Caco-2 (cell line): ENCODE measurements around the gene RUNX1. TPM values are rescaled to one million over a fixed set of nuclear protein-coding genes. Genes with fewer than 3 reads are reported as not detected.

Experiments
- BruUV-seq: library from RNA; stranded (reverse); fragments of 400-500 nt; replicated peaks from 2 replicates; lab custom pipeline; 2021; lab: Mats Ljungman, UMichigan
- CTCF ChIA-PET: fragments of 300-600 bp; sonication (Branson Sonifier 250); formaldehyde crosslinking; loops from one replicate; lab custom pipeline; 2022; ENCODE audit warnings: antibody characterized with exemption; lab: Charles Lee
- POLR2A ChIA-PET: fragments of 300-600 bp; sonication (Branson Sonifier 250); formaldehyde crosslinking; loops from one replicate; lab custom pipeline; 2022; ENCODE audit warnings: antibody characterized with exemption; lab: Charles Lee
- DNase-seq, 2 experiments: peaks; one replicate each; pipeline versions ENCODE4 v3.0.0 to v3.0.0-alpha.2; 2020 to 2022
- H3K27me3 ChIP-seq: replicated peaks from 2 replicates; pipeline ENCODE4 v1.6.0; 2011; ENCODE audit warnings: low read length; ENCODE audit not compliant: control insufficient read depth, insufficient read depth
- H3K36me3 ChIP-seq: 2 replicates; pipeline ENCODE4 v1.5.1; 2011; ENCODE audit warnings: low read length; ENCODE audit not compliant: control insufficient read depth, insufficient read depth
- H3K4me1 ChIP-seq: fragments of 250-450 bp; sonication (Bioruptor Pico); 2 replicates; pipeline ENCODE4 v1.5.1; 2020; ENCODE audit warnings: mild to moderate bottlenecking
- H3K4me3 ChIP-seq: 2 replicates; pipeline ENCODE4 v1.5.1; 2011; ENCODE audit warnings: low read depth, mild to moderate bottlenecking, control low read depth, low read length
- H3K9me3 ChIP-seq: fragments of 250-450 bp; sonication (Bioruptor Pico); 2 replicates; pipeline ENCODE4 v1.5.1; 2020; ENCODE audit warnings: mild to moderate bottlenecking, moderate library complexity
- H3K27ac Mint-ChIP-seq: one replicate; pipeline ENCODE4 v1.8.0; 2022; ENCODE audit warnings: mixed read lengths; ENCODE audit not compliant: unreplicated experiment
- H3K27me3 Mint-ChIP-seq: one replicate; pipeline ENCODE4 v1.8.0; 2022; ENCODE audit warnings: mixed read lengths; ENCODE audit not compliant: insufficient read depth, unreplicated experiment
- H3K36me3 Mint-ChIP-seq: one replicate; pipeline ENCODE4 v1.8.0; 2022; ENCODE audit warnings: mild to moderate bottlenecking, mixed read lengths; ENCODE audit not compliant: insufficient read depth, unreplicated experiment
- H3K4me1 Mint-ChIP-seq: one replicate; pipeline ENCODE4 v1.8.0; 2022; ENCODE audit warnings: low read depth, mixed read lengths; ENCODE audit not compliant: unreplicated experiment
- H3K4me3 Mint-ChIP-seq: one replicate; pipeline ENCODE4 v1.8.0; 2022; ENCODE audit warnings: mild to moderate bottlenecking, moderate library complexity, mixed read lengths; ENCODE audit not compliant: unreplicated experiment
- H3K9me3 Mint-ChIP-seq: one replicate; pipeline ENCODE4 v1.8.0; 2022; ENCODE audit warnings: mixed read lengths; ENCODE audit not compliant: unreplicated experiment
- intact Hi-C: fragments of 100-400 bp; cut with micrococcal nuclease; formaldehyde crosslinking; loops from one replicate; pipeline ENCODE4 v1.10.0; 2022; ENCODE audit not compliant: unreplicated experiment
- total RNA-seq: library from RNA; stranded (reverse); gene quantifications from 2 replicates; pipeline ENCODE4 v1.2.3, GENCODE V29; 2022
- TF ChIP-seq, protein P1 (sequence below), 2 experiments: fragments of 200-600 bp in 1 of 2; IDR thresholded peaks; 1 replicate in 1 of 2; 2 replicates in 1 of 2; pipeline versions ENCODE4 v1.5.1 to v1.8.0; 2011 to 2022; ENCODE audit warnings: antibody characterized with exemption in 1 of 2, control low read depth in 1 of 2, inconsistent platforms in 1 of 2, low read depth in 1 of 2, low read length in 1 of 2, mild to moderate bottlenecking in 1 of 2, moderate library complexity in 1 of 2; ENCODE audit not compliant: insufficient read depth in 1 of 2, severe bottlenecking in 1 of 2, unreplicated experiment in 1 of 2

The RUNX1 gene
- total RNA-seq, 1 experiment from 2014 or later: 11.7 TPM

DNA sequence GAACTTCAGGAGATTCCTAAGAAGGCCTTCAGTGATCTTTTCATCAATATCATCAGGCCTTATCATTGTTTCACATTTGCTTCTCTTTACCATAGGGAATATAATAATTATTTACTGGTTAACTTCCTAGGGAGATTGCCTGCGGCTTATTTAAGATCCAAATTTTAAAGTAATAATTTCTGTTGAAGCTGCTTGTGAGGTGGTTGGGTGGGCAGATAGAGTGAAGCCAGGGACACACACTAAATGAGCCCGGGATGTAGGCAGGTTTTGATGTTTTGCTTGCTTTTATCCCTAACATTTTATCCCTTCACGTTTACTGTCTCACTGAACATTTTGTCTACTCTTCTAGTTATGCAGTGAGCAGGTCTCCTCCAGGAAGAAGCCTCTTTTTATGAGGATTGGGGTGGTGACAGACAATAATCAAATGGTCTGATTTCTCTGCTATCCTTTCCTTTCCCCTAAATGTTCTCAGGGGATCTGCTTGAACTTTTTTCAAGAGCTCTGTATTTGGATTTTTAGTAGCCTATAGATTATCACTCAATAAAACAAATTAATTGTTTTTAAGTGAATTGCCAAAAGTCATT lies 164.7 kb downstream of the RUNX1 start:
- no peak overlapping the region for H3K4me3 ChIP-seq
- H3K4me3 Mint-ChIP-seq: no peak overlapping the region
- ChIA-PET CTCF (interaction anchor here (1.0 kb wide), 1 partner anchor 139 kb away, joined by 3 read pairs; no protein-coding TSS in a partner anchor), POLR2A (no interaction called here)
- TF ChIP-seq, protein P1, sequence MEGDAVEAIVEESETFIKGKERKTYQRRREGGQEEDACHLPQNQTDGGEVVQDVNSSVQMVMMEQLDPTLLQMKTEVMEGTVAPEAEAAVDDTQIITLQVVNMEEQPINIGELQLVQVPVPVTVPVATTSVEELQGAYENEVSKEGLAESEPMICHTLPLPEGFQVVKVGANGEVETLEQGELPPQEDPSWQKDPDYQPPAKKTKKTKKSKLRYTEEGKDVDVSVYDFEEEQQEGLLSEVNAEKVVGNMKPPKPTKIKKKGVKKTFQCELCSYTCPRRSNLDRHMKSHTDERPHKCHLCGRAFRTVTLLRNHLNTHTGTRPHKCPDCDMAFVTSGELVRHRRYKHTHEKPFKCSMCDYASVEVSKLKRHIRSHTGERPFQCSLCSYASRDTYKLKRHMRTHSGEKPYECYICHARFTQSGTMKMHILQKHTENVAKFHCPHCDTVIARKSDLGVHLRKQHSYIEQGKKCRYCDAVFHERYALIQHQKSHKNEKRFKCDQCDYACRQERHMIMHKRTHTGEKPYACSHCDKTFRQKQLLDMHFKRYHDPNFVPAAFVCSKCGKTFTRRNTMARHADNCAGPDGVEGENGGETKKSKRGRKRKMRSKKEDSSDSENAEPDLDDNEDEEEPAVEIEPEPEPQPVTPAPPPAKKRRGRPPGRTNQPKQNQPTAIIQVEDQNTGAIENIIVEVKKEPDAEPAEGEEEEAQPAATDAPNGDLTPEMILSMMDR (IDR thresholded peaks at IDR 0.05; ENCODE audit: insufficient read depth in 1 of 2, low read depth in 1 of 2, low read length in 1 of 2, severe bottlenecking in 1 of 2, unreplicated experiment in 1 of 2): no peak
- no peaks in the 10 kb centered on the region for H3K9me3 Mint-ChIP-seq
- DNase-seq: no peak
- H3K4me1 Mint-ChIP-seq: peaks cover 7% of the 10 kb centered on the region
- H3K27me3 ChIP-seq: peaks cover 2% of the 10 kb centered on the region; the same call in 1 of the 2 replicates
- H3K36me3 Mint-ChIP-seq: peaks cover 16% of the 10 kb centered on the region
- H3K36me3 ChIP-seq: no peaks in the 10 kb centered on the region
- no peaks in the 10 kb centered on the region for H3K27me3 Mint-ChIP-seq
- H3K9me3 ChIP-seq: no peaks in the 10 kb centered on the region
- intact Hi-C loops: loop anchor here (10.0 kb wide), 1 partner anchor 330 kb away; no protein-coding TSS in a partner anchor
- H3K4me1 ChIP-seq: no peaks in the 10 kb centered on the region
- no peak overlapping the region for H3K27ac Mint-ChIP-seq
- BruUV-seq: no TSS peak

DNA sequence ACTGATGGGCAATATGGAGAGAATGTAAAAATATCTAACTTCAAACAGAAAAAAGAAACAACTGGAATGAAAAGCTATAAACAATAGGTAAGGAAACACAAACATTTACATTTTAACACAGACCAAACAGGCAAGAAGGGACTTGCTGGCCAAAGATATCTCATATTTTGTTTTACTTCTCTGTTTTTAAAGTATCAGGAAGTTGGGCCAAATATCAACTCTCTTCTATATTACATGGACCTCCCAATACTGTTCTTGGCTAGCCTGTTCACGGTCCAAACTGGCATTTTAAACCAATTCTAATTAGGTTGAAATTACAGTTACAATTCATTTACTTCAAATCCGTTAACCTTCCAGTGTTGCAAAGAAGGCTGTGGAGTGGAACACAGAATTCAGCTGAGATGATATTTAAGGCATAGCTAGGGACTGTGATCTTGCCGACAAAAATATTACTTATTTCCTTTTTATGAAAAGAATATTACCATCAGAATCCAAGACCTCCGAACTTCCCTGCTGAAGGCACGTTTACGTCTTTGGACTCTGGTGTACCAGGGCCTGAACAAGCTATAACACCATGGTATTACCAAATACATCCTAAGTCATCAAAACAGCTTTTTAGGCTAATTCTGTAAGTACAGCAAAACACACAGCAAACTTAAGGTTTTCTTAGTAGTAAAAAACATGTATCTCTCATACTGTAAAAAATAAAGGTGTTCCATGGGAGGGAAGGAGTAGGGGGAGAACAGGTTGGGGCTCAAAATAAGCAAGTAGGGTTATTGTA lies 165.4 kb downstream of the RUNX1 start:
- no peaks in the 10 kb centered on the region for H3K36me3 ChIP-seq
- intact Hi-C loops: loop anchor here (10.0 kb wide), 1 partner anchor 331 kb away; no protein-coding TSS in a partner anchor
- H3K27me3 ChIP-seq: peaks cover 2% of the 10 kb centered on the region; the same call in 1 of the 2 replicates
- H3K4me1 ChIP-seq: no peaks in the 10 kb centered on the region
- no peaks in the 10 kb centered on the region for H3K9me3 Mint-ChIP-seq
- H3K4me3 ChIP-seq: no peak overlapping the region
- no TSS peak for BruUV-seq
- ChIA-PET POLR2A (no interaction called here), CTCF (interaction anchor here (1.0 kb wide), 1 partner anchor 138 kb away, joined by 3 read pairs; no protein-coding TSS in a partner anchor)
- no peaks in the 10 kb centered on the region for H3K9me3 ChIP-seq
- peaks cover 11% of the 10 kb centered on the region for H3K36me3 Mint-ChIP-seq
- no peak overlapping the region for H3K4me3 Mint-ChIP-seq
- H3K27ac Mint-ChIP-seq: no peak overlapping the region
- no peaks in the 10 kb centered on the region for H3K27me3 Mint-ChIP-seq
- DNase-seq: no peak
- TF ChIP-seq, protein P1 (IDR thresholded peaks at IDR 0.05; ENCODE audit: insufficient read depth in 1 of 2, low read depth in 1 of 2, low read length in 1 of 2, severe bottlenecking in 1 of 2, unreplicated experiment in 1 of 2): no peak
- H3K4me1 Mint-ChIP-seq: peaks cover 7% of the 10 kb centered on the region

DNA sequence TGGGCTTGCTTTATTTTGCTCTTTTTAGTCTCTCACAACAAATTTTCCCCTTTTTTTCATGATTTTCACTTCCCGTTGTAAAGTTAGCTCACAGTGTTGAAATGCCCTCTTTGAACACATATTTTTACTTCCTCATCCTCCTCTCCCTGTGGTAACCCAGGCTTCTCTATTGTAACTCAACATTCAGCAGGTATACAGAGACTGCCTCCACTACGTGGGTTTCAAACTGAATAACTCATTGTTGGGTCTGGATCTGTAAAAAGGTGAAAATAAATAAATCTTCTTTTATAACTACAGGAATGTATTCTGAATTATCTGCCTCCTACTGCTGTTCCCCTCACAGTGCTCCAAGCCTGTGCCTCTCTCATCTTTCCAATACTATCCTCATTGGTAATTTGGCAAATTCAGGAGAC lies 166.4 kb downstream of the RUNX1 start:
- no peaks in the 10 kb centered on the region for H3K9me3 ChIP-seq
- H3K36me3 ChIP-seq: no peaks in the 10 kb centered on the region
- H3K4me3 ChIP-seq: no peak overlapping the region

More for the DNA sequence above, 166.4 kb downstream of the RUNX1 start:
- no TSS peak for BruUV-seq
- peaks cover 10% of the 10 kb centered on the region for H3K4me1 Mint-ChIP-seq
- DNase-seq: no peak
- no peaks in the 10 kb centered on the region for H3K9me3 Mint-ChIP-seq
- POLR2A ChIA-PET: interaction anchor here (0.7 kb wide), 1 partner anchor 1348 kb away, joined by 8 read pairs; no protein-coding TSS in a partner anchor
- H3K4me1 ChIP-seq: 0 out of 2 replicates have a peak, but pooled peaks cover under 1% of the 10 kb centered on the region
- peaks cover 2% of the 10 kb centered on the region; the same call in 1 of the 2 replicates for H3K27me3 ChIP-seq
- no peak overlapping the region for H3K27ac Mint-ChIP-seq
- intact Hi-C loops: loop anchor here (10.0 kb wide), 1 partner anchor 332 kb away; no protein-coding TSS in a partner anchor
- no peak overlapping the region for H3K4me3 Mint-ChIP-seq
- TF ChIP-seq, protein P1 (IDR thresholded peaks at IDR 0.05; ENCODE audit: insufficient read depth in 1 of 2, low read depth in 1 of 2, low read length in 1 of 2, severe bottlenecking in 1 of 2, unreplicated experiment in 1 of 2): no peak
- H3K27me3 Mint-ChIP-seq: no peaks in the 10 kb centered on the region
- CTCF ChIA-PET: no interaction called here
- H3K36me3 Mint-ChIP-seq: peaks cover 5% of the 10 kb centered on the region
